GM19193 (cell line): ENCODE results near the gene IMPG2.

ENCODE experiments used
- POLR2A ChIP-seq: IDR thresholded peaks from 4 replicates; pipeline ENCODE4 v1.6.1; 2011; ENCODE audit not compliant: insufficient read depth, insufficient read length; ENCODE audit errors: extremely low read depth

IMPG2 gene

DNA sequence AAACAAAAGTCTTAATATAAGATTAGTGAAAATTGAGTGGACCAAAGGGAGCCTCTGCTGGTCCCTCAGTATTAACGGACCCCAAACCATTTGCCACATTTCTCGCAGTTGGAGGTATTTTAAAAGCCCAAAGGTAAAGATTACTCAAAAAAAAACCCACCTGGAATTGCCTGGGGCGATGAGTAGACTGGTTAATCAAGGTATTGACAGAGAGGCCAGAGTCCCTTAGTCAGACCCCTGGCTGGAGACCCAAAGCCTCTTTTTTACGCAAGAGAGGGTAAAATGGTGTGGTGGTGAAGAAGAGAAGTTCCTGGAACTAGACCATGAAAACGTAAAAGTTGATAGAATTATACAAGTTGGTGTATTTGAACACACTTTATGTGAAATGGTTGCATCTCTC lies 137.2 kb downstream of the IMPG2 start:
- TF ChIP-seq POLR2A, result no peak

DNA sequence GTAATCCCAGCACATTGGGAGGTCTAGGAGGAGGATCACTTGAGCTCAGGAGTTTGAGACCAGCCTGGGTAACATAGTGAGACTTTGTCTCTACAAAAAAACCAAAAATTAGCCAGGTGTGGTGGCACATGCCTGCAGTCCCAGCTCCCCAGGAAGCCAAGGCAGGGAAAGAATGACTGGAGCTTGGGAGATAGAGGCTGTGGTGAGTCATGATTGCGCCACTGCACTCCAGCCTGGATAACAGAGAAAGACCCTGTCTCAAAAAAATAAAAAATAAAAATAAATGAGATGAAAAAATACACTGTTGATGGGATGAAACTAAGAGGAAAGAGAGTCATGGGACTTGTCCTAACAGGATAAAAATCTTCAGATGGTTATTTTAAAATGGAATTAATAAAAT lies 137.6 kb downstream of the IMPG2 start:
- TF ChIP-seq POLR2A, result no peak

DNA sequence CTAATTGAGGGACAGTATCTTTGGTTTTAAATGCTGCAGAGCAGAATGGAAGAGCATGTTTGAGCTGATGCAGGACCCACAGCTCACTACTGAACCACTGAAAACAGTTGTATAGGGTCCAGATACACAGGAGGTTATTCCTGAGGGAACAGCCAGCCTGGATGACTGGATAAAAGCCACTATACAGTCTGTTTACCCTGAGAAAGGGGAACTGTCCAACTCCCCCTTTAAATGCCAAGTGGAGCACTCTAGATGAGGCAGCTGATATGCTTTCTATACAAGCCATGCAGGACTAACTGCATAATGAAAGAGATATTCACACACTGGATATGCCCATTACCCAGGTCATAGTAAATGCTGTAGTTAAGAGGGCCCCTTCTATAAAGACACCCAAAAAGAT lies 138.6 kb downstream of the IMPG2 start:
- TF ChIP-seq POLR2A, result no peak

DNA sequence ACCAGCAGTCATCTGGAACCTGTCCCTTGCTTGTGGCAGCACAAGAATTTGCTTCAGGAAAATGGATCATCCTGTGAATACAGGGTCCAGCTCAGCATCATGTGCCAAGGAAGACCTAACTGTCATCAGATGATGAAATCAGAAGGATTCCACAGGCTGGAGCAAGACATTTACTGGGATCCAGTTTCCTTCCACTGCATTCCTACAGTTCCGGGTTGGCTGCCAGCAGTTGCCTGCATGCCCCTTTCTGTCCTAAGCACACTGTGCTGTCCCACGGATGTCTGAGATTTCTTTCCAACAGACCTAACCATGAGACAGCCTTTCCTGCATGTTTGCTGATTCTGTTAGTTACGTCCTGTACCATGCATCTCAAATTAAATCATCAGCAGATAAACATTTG lies 140.7 kb downstream of the IMPG2 start:
- no peak for TF ChIP-seq POLR2A

DNA sequence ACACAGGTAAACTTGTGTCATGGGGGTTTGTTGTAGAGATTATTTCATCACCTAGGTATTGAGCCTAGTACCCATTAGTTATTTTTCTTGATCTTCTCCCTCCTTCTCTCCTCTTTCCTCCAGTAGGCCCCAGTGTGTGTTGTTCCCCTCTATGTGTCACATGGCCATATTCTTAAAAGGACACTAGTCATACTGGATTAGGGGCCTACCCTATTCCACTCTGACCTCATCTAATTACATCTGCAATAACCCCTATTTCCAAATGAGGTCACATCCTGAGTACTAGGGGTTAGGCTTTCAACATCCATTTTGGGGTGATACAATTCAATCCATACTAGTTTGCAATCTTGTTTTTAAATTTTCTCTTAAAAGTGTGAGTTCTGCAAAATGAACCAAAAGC lies 142.8 kb downstream of the IMPG2 start:
- no peak for TF ChIP-seq POLR2A
